OCI-LY7 (cell line): ENCODE measurements around the gene BHMT2.

Experiments
- EZH2phosphoT487 ChIP-seq: fragments of 200-600 bp; sonication (generic); IDR thresholded peaks from 2 replicates; pipeline ENCODE4 v1.6.1; 2018; ENCODE audit warnings: low read depth, borderline replicate concordance, mild to moderate bottlenecking, mixed run types, antibody characterized with exemption, low read length, moderate library complexity, mixed read lengths
- TF ChIP-seq, protein P1 (sequence below): fragments of 200-600 bp; sonication (generic); conservative IDR thresholded peaks from 2 replicates; pipeline ENCODE4 v1.5.1; 2014; ENCODE audit warnings: mild to moderate bottlenecking, antibody characterized with exemption, low read length, moderate library complexity, mixed read lengths

DNA sequence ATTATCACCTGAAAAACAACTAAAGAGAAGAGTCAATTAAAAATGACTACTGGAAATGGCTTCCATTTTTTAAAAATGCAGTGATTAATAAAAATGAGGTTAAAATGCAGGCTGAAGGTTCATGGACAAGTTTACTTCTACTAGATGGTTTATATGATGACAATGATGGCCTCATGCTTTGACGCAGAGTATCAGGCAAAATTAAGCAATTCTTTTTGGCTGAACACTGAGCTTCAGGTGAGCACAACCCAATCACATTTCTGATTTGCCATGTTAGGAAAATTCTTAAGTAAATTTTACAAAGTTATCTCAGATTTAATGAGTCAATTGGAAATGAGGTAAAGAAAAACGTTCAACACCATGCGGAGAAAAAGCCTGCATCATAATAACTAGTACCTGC, 22.4 kb upstream of the BHMT2 start:
- TF ChIP-seq, protein P1, sequence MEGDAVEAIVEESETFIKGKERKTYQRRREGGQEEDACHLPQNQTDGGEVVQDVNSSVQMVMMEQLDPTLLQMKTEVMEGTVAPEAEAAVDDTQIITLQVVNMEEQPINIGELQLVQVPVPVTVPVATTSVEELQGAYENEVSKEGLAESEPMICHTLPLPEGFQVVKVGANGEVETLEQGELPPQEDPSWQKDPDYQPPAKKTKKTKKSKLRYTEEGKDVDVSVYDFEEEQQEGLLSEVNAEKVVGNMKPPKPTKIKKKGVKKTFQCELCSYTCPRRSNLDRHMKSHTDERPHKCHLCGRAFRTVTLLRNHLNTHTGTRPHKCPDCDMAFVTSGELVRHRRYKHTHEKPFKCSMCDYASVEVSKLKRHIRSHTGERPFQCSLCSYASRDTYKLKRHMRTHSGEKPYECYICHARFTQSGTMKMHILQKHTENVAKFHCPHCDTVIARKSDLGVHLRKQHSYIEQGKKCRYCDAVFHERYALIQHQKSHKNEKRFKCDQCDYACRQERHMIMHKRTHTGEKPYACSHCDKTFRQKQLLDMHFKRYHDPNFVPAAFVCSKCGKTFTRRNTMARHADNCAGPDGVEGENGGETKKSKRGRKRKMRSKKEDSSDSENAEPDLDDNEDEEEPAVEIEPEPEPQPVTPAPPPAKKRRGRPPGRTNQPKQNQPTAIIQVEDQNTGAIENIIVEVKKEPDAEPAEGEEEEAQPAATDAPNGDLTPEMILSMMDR = no peak
- TF ChIP-seq EZH2phosphoT487 = no peak
